GM18508 (cell line): ENCODE results near the gene EEA1.

Experiments used
- ATAC-seq: cut with Tn5 transposase; IDR thresholded peaks from one replicate; pipeline ENCODE4 v1.9.1; 2021; ENCODE audit warnings: moderate number of reproducible peaks; ENCODE audit not compliant: insufficient read depth, unreplicated experiment

The EEA1 gene

DNA sequence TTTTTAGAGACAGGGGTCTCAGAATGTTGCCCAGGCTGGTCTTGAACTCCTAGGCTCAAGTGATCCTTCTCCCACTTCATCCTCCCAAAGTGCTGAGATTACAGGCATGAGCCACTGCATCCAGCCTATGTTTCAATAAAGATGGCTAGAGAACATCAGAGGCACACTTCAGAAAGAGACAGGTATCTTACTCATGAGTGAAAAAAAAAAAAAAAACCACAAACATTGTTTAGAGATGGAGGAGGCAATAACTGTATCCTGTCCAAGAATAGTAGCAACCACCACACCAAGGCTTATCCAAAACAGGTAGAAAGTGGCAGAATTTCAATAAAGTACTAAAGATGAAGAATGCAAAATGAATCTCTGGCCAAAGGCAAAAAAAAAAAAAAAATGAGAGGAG is 30.3 kb downstream of the EEA1 start:
- no peak for ATAC-seq

DNA sequence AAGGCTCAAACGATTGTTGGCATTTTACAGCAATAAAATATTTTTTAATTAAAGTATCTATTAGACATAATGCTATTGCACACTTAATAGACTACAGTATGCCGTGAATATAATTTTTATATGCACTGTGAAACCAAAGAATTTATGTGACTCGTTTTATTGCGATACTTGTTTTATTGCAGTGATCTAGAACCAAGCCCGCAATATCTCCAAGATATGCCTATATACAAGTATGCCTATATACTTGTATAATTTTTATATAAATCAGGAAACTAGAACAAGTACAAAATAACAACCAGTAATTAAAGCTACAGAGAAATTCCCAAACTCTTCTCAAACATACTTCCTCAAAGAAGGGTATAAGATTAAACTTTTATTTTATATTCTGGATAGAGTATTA is 31.3 kb downstream of the EEA1 start:
- ATAC-seq: no peak

DNA sequence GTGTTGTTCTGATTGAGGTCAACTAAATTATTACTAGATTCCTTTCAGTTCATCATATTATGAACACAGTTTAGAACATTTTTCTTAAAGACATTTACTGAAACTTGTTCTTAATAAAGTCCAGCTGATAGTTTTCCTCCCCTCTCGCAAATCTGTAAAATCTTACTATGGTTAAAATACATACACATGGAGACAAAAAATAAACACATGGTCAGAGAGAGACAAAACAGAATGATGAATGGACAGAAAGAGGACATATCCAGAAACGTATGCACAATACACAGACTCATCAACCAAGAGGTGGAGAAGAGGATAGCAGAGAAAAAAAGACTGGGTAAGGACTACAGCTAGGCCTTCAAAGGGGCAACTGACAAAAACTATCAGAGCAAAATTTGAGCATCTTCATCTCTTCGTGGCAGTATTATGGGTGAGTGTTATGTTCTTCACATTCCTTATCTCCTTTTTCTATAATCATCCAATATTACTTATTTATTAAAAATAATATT is 38.4 kb downstream of the EEA1 start:
- no peak for ATAC-seq

DNA sequence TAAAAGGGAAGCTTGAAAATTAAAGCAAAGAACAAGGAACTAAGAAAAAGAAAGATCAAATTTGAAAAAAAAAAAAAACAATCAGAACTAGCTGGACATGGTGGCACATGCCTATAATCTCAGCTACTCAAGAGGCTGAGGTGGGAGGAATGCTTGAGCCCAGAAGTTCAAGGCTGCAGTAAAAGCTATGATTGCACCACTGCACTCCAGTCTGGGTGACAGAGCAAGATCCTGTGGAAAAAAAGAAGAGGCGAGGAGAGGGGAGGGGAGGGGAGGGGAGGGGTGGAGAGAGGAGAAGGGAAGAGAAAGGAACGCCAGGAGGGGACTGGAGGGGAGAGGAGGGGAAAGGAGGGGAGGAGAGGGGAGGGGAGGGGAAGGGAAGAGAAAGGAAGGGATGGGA is 43.0 kb downstream of the EEA1 start:
- no peak for ATAC-seq

DNA sequence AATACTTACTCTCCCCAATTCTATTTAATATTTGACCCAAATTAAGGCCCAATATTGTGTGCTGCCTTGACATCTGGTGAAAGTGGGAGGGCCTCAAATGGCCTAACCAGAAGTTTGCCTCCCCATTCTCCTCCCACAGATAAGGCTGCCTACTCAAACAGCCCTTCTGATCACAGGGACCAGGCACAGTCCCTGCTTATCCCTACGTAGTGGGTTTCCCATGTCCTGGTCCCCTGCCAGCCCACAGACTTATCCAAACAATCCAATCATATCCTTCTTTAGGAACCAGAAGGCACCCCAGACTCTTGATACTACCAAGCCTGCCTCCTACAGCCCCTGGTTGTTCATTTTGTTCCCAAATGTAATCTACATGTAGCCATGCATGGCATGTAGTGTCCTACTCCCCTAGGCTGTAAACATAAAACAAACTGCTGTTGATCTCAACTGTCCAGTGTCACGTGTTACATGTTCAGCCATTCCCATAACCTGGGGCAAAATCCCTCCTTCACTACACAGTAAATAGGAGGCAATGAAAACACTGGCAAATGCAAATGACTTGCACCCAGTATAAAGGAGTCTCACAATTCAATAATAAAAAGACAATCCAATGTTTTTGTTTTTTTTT is 49.3 kb downstream of the EEA1 start:
- ATAC-seq: no peak

DNA sequence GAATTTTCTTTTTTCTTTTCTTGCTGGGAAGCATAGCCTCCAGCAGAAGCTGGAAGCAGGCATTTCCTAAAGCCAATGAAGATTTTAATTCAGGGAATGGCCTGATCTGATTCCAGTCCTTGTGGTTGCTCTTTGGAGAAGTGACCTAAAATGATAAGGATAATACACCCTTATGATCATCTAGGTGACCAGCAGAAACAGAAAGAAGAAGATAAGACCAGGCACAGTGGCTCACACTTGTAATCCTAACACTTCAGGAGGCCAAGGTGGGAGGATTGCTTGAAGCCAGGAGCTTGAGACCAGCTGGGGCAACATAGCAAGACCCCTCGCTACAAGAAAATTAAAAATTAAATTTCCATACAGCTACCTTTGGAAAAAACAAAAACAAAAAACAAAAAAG is 51.2 kb downstream of the EEA1 start:
- ATAC-seq: no peak

DNA sequence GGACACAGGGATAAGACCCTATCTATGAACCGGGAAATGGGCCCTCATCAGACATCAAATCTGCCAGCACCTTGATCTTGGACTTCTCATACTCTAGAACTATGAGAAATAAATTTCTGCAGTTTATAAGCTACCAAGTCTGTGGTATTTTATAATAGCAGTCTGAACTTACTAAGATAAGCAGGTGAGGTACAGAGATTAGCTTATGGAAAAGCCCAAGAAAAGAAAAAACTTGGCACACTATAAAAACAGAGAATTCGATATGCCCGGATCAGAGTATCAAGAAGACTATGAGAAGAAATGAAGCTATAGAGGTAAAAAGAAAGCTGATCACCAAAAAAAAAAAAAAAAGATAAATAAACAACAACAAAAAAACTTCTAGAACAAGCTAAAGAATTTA is 52.6 kb downstream of the EEA1 start:
- no peak for ATAC-seq

DNA sequence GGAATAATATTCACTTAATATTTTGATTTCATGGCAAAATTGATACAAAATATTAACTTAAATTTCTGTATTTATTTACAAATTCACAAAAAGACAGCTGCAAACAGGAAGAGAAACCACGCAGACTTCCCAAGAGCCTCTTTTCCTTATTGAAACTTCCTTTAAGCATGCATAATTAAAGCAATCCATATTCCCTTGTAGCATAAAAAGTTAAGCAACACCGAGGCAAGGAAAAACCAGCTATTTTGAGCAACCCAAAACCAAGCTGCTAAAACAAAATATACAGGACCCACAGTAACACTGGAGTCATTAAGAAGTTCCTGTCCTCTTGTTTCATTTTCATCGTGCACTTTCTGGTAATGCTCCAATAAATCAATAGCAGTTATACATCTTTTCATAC is 58.0 kb downstream of the EEA1 start:
- ATAC-seq: no peak

DNA sequence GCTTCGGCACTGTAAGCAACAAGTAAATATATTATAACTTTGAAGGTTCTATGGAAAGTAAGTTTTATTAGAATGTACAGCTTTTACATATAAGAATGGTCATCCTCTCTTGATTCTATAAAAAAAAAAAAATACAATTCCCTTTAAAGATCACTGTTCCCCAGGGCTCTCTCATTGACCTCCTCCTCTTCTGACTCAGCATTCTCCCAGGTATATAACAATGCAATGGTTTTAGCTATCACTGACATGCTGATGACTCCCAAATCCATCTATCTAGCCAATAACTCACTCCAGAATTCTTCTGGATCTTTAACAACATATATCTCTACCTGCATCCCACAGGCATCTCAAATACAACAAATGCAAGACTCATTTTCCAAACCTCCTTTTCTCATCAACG is 62.7 kb downstream of the EEA1 start:
- ATAC-seq: no peak

DNA sequence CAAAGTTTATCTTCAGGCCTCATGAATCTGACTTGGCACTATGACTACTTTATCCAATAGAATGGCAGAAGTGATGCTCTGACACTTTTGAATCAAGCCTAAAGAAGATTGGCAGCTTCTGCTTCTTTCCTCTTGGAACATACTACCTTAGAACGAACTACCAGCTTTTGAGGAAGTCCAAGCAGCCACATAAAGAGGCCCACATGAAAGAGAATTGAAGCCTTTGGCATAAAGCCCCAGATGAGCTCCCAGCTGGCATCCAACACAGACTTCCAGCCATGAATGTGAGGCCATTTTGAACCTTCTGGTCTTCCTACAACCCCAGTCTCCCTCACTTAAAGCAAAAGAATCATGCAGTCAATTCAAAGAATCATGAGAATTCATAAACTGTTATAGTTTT is 65.8 kb downstream of the EEA1 start:
- ATAC-seq: no peak

DNA sequence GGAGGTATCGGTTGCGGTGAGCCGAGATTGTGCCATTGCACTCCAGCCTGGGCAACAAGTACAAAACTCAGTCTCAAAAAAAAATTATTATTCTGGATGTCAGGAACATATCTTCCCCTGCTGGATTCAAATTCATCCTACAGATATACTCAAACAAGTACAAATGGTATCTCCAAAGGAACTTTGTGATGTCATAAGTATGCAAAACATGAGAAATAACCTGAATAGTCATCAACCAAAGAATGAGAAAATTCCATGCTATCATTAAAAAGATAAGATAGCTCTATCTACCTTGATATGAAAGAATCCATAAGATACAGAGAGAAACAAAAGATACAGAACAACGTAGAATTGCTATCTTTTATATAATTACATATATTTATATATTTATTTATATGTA is 67.7 kb downstream of the EEA1 start:
- ATAC-seq: no peak

DNA sequence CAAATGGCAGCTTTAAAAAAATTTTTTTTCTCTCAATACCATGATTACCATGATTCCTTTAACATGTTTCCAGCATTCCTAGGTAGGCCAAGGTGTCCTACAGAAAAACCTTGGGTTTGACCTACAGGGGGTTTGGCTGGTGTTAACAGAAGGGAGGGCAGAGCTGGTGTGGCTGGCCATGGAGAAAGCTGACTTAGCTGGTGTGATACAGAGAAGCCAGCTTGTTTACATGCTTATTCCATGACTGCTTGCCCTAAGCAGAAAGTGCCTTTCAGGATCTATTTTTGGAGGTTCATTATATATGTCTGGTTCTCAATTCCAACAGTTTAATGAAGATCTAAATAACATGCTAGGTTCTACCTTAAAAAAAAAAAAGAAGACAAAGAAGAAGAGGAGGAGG is 68.6 kb downstream of the EEA1 start:
- no peak for ATAC-seq

DNA sequence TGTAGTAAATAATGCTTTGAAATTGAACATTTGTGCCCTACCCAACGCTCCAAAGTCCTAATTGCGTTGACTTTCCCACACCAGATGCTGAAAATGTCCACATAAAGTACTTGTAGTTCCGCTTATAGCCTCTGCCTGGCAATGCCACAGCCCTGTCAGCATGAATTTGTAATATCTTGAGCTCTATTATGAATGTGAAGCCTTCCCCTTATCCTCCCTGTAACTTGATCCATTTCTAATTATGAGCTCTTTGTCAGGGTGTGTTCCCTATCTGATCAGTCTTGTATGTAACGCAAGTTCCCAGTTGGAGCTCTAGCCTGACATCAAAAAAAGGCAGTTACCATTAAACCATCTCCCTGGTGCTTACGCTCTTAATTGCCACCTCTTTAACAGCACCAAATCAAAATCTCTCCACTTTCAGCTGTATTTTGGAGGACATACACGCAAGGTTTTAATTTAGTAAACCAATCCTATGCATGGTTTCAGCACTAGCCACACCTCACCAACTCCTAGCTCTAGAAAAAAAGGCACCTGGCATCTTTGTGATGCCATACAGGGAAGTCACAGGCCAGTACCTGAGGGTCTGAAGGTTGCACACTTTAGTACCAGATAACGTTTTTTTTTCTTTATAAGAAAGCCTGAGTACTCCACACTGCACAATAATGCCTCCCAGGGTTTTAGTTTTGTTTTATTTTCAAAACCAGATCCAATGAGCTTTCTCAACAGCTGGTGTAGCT is 69.3 kb downstream of the EEA1 start:
- ATAC-seq: no peak

DNA sequence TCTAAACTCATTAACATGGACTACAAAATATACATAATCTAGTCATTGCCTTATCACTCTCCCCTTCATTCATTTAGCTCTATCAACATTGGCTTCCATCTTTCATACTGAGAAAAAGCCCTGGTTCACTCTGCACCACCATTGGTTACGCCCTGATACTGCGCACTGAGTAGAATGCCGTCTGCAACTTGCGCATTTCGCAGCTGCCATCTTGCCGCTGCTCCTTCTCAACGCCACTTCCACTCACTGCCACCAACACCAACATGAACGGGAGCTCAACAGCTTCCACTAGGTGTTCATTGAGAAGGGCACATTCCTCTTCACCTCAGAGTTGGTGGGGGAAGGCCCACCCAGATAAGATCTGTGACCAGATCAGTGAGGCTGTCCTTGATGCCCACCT is 71.3 kb downstream of the EEA1 start:
- ATAC-seq: no peak

DNA sequence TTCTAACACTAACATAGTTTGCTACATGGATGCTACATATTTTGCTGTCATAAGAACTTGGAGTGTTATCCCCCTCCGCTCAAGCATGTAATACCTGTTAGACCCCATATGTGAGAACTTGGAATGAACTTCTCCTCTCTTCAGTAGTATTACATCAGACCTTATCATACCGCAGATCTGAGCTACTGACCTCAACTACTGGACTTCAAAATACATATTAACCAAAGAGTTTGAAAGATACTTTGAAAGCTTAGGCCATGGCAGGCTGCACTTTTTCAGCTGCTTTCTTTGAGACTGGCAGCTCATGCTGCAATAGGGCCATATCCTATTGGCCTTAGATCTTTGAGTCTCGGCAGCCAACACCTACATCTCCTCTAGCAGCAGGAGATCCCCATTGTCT is 74.8 kb downstream of the EEA1 start:
- ATAC-seq: no peak

DNA sequence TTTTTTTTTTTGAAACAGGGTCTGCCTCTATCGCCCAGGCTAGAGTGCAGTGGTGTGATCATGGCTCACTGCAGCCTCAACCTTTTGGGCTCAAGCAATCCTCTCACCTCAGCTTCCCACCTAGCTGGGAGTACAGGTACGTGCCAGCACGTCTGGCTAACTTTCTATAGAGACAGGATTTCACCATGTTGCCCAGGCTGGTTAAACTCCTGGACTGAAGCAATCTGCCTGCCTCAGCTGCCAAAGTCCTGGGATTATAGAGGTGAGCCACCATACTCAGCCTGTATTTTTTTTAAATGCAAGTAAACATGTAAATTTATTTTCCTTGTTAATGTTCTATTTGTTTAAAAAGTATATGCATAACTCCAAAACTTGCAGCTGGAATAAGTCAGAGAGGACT is 80.4 kb downstream of the EEA1 start:
- no peak for ATAC-seq

DNA sequence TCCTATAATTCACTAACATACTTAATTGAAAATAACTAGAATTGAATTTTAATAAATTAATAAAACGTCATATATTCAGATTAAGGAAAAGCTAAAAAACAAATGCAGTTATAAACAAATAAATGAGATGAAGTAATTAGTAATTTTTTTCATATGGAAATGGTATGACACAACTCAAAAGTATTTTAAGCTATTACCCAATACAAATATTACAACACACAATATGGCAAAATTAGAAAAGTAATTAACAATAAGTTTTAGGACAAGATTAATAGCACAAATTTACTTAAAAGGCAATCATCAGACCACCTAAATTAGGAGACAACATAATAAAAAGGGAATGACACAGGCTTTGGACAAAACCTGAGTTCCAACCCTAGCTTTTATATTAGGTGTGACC is 81.7 kb downstream of the EEA1 start:
- no peak for ATAC-seq

DNA sequence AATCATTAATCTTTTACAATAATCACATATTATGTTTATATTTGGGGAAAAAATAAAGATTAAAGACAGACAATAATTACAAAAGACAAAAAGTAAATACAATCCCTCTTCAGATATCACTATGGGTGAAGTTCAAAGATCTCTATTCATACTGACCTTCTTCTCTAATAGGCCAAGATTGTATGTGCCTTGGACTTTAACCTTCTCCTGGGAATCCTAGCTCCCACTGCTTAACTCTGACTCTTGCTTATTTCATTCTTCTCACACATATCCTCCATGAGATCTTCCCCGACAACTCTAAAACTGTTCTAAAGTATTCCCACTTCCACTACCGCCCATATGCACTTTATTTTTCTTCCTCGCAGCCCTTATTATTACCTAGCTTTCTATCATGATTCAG is 83.8 kb downstream of the EEA1 start:
- no peak for ATAC-seq

DNA sequence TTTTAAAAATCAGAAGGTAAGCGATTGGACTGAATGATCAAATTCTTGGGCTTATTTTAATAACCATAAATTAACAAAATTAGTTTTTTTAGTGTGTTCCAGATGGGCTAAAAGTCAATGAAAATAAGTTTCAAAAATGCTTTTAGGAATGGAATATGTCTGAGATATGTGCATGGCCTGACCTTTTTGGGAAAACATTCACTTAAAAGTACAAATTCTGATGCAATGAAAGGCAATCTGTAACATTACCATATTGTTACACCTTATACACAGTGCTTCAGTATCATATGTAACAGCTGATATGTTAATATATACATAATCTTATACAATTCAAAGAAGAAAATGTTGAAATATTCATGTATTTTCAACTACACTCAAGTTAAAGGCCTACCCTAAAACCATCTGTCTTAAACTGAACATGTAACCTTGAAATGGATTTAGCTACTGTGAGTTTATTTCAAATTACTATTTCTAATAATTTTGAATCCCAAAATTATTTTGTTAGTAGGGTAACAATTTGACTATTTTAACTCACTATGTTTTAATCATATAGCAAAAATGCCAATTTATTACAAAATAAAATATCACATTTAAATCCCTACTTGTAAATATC is 84.8 kb downstream of the EEA1 start:
- no peak for ATAC-seq

DNA sequence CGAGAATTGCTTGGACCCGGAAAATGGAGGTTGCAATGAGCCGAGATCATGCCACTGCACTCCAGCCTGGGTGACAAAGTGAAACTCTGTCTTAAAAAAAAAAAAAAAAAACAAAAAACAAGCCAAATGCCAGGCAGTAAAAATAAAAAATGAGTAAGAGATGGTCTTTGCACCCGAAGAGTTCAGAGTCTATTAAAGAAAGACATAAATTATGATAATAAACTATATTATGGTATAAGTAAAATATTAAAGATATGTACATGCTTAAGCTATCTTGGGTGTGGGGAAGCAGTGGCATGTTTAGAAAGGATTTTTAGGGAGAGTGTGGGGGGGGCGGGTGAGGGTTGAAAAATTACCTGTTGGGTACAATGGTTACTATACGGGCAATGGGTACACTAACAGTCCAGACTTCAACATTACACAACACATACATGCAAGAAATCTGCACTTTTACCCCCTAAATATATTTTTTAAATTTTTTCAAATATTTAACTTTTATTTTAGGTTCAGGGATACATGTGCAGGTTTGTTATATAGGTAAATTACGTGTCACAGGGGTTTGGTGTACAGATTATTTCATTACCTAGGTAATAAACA is 99.3 kb downstream of the EEA1 start:
- ATAC-seq: no peak

DNA sequence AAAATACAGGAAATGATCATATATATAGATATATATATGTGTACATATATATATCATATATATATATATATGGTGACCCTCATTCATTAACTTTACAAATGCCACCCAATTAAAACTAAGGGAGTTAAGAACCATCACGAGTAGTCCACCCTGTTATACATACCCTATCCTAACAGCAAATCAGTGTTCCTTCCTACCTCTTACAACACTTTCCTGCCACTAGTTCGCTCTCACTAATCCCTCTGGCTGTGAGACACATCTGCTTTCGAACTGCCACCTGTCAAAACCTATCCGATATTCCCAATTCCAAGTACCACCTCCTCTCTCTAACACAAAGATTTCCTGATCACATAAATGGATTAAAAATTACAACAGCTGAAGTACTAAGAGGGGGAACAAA is 100.5 kb downstream of the EEA1 start:
- ATAC-seq: no peak
